ENCODE data around the gene ZNF20. TPM values are rescaled to one million over a fixed set of nuclear protein-coding genes. Genes with fewer than 3 reads are reported as not detected.
A peak's percentile ranks its signal among the peaks of the same experiment; 100 is the strongest.

The ZNF20 gene
- total RNA-seq = 9.0 TPM
- 2.1 TPM for polyA plus RNA-seq

DNA sequence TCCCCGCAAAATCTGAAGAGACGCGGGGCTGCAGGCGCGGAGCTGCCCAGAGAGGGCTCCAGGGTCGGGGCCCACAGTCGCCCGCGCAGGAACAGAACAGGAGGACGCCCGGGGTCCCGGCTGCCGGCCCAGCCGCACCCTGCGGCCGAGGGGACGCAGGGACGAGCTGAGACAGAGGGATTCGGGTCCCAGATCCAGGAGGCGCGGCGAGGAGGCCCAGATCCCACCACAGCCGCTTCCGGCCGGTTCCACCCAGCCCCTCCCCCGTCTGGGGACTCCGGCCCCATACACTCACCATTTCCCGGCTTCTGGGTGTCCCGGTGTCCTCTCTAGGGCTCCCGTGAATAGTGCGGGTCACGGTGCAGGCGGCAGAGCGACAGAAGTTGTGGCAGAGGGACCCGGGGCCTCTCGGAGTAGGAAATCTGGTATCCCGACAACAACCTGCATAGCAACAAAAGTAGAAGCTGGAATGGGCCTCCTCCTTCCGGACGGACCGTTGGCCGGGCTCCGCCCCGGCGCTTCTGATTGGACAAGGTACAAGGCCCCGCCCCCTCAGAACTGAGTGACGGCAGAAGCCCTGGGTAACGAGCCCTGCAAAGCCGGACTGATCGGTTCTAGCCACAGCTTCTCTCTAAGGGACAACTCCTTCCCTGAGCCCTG lies at the start of gene ZNF20:
TSS of gene ZNF20 (minus strand) at position 466 of the 660 bp plus-strand sequence. CDS start at position 298, 168 bp downstream.
- DNase-seq (ENCODE audit: extremely low spot score) = peak; percentile 90
- under 1% methylated on average over 49 of the region's 49 CpGs for WGBS

DNA sequence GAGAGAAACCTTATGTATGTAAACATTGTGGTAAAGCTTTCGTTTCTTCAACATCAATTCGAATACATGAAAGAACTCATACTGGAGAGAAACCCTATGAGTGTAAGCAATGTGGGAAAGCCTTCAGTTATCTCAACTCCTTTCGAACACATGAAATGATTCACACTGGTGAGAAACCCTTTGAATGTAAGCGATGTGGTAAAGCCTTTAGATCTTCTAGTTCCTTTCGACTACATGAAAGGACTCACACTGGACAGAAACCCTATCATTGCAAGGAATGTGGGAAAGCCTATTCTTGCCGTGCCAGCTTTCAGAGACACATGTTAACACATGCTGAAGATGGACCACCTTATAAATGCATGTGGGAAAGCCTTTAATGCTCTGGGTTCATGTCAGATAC lies 47.5 kb upstream of the ZNF20 start:
- H3K36me3 ChIP-seq (ENCODE audit: insufficient read depth) = peaks cover 13% of the 10 kb centered on the region
- H3K27ac ChIP-seq (ENCODE audit: low read depth) = no peak overlapping the region
- WGBS = over 99% methylated on average over 6 of the region's 6 CpGs
- no peak for DNase-seq (ENCODE audit: extremely low spot score)
- no peak overlapping the region for H3K4me3 ChIP-seq (ENCODE audit: low read depth, low read length)
- no peaks in the 10 kb centered on the region for H3K4me1 ChIP-seq (ENCODE audit: insufficient read depth)

More for the DNA sequence above, at the start of gene ZNF20:
- Histone ChIP-seq H3K36me3 (ENCODE audit: insufficient read depth) (peaks cover 4% of the 10 kb centered on the region), H3K27ac (ENCODE audit: low read depth) (peak within 1 kb of the TSS; percentile 84), H3K4me3 (ENCODE audit: low read depth, low read length) (peak within 1 kb of the TSS; percentile 77), H3K4me1 (ENCODE audit: insufficient read depth) (no peaks in the 10 kb centered on the region)

DNA sequence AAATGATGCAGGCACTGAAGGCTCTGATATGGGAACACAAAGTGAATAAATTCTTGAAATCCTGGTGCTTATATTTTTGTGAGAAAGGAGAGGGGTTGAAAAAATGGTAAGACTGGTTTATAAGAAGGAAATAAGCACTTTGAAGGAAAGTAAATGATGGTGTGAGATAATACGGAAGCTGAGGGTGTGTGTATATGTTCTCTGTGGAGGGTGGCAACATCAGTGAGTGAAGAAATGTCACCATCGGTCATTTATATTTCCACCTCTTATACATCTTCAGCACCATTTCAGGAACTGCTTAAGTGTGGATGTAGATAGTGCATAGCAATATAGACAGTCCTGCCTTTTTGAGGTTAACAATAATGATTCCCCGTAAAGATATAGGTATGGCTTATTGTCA lies 40.2 kb upstream of the ZNF20 start:
- Histone ChIP-seq H3K36me3 (ENCODE audit: insufficient read depth) (peaks cover 2% of the 10 kb centered on the region), H3K4me3 (ENCODE audit: low read depth, low read length) (no peak overlapping the region), H3K4me1 (ENCODE audit: insufficient read depth) (no peaks in the 10 kb centered on the region), H3K27ac (ENCODE audit: low read depth) (no peak overlapping the region)
- 92% methylated on average over 3 of the region's 3 CpGs for WGBS
- no peak for DNase-seq (ENCODE audit: extremely low spot score)

DNA sequence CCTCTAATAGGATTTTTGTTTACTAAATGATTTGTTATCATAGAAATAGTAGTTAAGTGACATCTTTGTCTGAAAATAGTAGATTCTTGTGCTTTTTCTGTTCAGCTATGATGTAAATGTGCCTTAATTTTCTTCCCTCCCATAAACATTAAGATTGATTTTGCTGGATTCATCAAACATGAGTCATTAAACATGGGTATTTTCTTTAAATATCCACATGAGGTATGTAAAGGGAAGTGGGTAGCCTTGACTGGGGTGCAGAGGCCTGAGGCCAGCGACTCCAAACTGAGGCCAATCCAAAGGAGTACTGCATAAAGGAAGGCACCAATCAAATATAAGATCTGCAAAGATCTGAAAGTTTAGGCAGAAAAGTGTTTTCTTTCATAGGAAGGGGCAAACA lies 26.5 kb upstream of the ZNF20 start:
- Histone ChIP-seq H3K4me1 (ENCODE audit: insufficient read depth) (no peaks in the 10 kb centered on the region), H3K27ac (ENCODE audit: low read depth) (peak overlapping the region; percentile 34), H3K4me3 (ENCODE audit: low read depth, low read length) (no peak overlapping the region), H3K36me3 (ENCODE audit: insufficient read depth) (peaks cover 7% of the 10 kb centered on the region)
- DNase-seq (ENCODE audit: extremely low spot score) = no peak
- WGBS = 79% methylated on average over 1 of the region's 1 CpG

DNA sequence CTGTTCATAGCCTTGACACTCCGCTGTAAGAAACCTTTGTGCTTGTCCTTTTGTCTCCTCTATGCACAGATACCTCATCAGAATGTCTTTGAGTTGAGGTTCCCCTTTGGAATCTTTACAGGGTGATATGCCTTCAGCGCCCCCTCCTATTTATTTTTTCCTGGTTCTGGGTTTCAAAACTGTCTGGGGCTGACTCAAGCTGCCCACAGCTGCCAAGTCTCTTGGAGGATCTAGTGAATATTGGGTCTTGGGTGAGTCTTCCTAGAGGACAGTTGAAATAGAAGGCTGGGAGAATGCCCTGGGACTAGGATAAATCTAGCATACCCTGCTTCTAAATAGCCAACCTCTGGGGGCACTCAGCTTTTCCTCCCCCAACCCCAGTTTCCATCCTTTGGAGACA lies 23.7 kb upstream of the ZNF20 start:
- Histone ChIP-seq H3K4me3 (ENCODE audit: low read depth, low read length) (peak overlapping the region; percentile 91), H3K36me3 (ENCODE audit: insufficient read depth) (no peaks in the 10 kb centered on the region), H3K27ac (ENCODE audit: low read depth) (no peak overlapping the region), H3K4me1 (ENCODE audit: insufficient read depth) (no peaks in the 10 kb centered on the region)
- WGBS = 8% methylated on average over 2 of the region's 2 CpGs
- no peak for DNase-seq (ENCODE audit: extremely low spot score)

DNA sequence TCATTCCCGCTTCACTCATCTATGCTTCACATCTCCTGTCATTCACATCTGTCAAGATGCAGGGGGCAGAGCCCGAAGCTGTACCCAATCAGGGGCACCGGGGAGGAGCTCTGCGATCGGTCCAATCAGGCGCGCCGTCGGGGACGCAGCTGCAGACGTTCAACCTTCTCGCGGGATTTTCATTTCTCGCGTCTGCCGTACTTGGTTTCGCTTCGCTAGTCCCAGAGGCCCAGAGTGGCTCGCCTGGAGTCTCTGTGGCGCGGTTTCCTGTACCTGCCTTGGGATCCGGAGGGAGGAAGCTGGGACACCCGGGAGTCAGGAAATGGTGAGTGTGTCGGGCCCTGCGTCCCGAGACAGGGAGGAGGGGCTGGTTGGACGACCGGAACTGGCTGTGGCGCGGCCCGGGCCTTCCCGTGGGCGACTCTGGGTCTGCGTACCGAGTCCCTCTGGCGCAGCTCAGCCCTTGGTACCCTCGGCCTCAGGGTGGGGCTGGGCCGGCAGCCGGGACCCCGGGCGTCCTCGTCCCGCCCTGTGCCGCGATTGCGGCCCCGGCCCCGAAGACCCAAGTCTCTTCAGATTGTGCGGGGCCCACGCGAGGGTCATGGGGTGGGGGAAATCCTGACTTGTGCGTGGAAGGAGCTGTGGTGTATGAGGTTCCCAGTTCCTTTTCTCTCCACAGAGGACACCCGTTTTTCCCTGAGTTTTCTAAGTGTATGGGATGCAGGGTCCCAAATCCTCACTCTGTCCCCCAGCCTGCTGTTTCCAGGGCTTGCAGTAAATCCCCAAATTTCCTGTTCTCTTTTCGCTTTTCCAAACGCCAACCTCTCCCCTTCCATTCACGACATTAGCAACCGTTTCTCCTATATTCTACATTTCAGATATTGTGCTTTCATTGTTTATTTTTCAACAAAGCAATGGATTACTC lies 23.0 kb upstream of the ZNF20 start, which contains the start of gene ZNF136:
TSS of gene ZNF136 (plus strand) at position 215 of the 925 bp plus-strand sequence. CDS start at position 323, 108 bp downstream.
- H3K4me3 ChIP-seq (ENCODE audit: low read depth, low read length) = peak within 1 kb of the TSS; percentile 91
- under 1% methylated on average over 57 of the region's 57 CpGs for WGBS
- no peaks in the 10 kb centered on the region for H3K4me1 ChIP-seq (ENCODE audit: insufficient read depth)
- peak; percentile 89 for DNase-seq (ENCODE audit: extremely low spot score)
- no peaks in the 10 kb centered on the region for H3K36me3 ChIP-seq (ENCODE audit: insufficient read depth)
- H3K27ac ChIP-seq (ENCODE audit: low read depth) = peak within 1 kb of the TSS; percentile 87

DNA sequence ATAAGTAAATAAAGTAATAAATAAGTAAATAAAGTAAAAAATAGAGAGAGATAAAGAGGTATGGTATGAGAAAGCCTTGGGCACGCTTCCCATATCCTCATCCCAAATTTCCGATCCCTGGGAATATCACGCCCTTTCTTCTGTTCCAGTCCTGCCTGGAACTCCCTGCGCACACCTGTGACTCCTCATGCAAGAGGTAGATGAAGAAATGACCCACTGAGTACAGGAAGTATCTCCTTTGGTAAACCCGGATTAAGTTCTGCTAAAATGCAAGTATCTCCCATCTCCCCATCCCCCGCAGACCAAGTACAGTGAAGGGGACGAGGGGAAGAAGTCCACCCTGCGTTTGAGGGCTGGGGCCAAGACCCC lies 22.3 kb upstream of the ZNF20 start:
- H3K4me3 ChIP-seq (ENCODE audit: low read depth, low read length) = peak overlapping the region; percentile 91
- H3K4me1 ChIP-seq (ENCODE audit: insufficient read depth) = no peaks in the 10 kb centered on the region
- no peak overlapping the region for H3K27ac ChIP-seq (ENCODE audit: low read depth)
- WGBS = 15% methylated on average over 8 of the region's 8 CpGs
- no peaks in the 10 kb centered on the region for H3K36me3 ChIP-seq (ENCODE audit: insufficient read depth)
- no peak for DNase-seq (ENCODE audit: extremely low spot score)

DNA sequence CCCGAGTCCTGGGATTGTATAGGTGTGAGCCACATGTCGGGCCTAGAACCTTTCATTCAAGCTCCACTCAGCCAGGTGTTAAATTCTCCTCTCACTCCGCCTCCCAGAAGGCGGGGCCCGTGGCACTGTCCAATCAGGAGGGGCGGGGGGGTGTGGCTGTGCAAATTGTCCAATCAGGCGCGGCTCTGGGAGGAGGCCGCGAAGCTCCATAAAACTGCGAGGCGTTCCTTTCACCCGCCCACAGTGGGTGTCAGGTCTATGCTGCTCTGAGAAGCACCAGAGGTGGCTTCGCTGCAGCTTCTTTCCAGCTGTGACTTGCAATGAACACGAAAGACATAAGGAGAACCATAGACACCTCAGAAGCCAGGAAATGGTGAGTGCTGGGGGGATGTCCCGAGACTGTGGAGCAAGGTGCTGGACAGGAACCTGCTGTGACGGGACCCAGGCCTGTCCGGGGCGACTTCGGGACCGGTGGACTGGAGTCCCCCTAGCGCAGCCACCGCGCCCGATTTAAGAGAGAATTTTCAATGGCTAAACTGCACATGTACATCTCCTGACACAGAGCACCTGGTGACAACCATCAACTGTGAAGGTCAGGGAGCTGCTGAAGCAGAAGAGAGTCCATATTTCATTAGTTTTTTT lies 19.7 kb upstream of the ZNF20 start:
- no peak for DNase-seq (ENCODE audit: extremely low spot score)
- WGBS = 92% methylated on average over 25 of the region's 25 CpGs

DNA sequence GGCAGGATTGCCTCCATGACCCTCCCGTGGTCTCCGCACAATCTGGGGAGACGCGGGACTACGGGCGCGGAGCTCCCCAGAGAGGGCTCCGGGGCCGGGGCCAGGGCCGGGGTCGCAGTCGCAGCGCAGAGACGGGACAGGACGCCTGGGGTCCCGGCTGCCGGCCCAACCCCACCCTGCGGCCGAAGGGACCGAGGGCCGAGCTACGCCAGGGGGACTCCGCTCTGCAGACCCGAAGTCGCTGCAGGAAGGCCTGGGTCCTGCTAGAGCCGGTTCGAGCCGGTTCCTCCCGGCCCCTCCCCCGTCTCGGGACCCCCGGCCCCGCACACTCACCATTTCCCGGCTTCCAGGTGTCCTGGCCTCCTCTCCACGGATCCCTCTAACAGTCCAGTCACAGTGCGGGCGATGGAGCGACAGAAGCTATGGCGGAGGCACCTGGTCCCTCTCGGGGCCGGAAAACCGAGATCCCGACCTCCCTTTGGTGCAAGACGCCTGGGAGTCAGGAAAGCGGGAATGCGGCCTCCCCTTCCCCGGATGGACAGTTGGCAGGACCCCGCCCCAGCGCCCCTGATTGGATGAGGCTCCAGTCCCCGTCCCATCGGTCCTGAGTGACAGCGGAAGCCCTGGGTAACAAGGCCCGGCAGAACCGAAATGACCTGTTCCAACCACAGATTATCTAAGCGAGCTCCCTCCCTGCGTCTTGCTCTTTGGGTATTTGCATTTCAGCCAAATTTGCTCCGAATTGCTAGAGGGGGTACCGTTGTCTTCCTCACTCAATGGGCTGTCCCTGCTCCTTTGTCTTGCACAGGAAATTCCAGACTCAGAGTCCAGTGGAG lies 16.3 kb upstream of the ZNF20 start, which contains the start of gene ZNF625:
TSS of gene ZNF625 (minus strand) at position 512 of the 836 bp plus-strand sequence. CDS start at position 336, 176 bp downstream.
- H3K36me3 ChIP-seq (ENCODE audit: insufficient read depth) = no peaks in the 10 kb centered on the region
- WGBS = under 1% methylated on average over 58 of the region's 58 CpGs

More for the DNA sequence above, 19.7 kb upstream of the ZNF20 start:
- H3K4me3 ChIP-seq (ENCODE audit: low read depth, low read length) = no peak overlapping the region
- no peaks in the 10 kb centered on the region for H3K4me1 ChIP-seq (ENCODE audit: insufficient read depth)
- no peak overlapping the region for H3K27ac ChIP-seq (ENCODE audit: low read depth)
- no peaks in the 10 kb centered on the region for H3K36me3 ChIP-seq (ENCODE audit: insufficient read depth)

DNA sequence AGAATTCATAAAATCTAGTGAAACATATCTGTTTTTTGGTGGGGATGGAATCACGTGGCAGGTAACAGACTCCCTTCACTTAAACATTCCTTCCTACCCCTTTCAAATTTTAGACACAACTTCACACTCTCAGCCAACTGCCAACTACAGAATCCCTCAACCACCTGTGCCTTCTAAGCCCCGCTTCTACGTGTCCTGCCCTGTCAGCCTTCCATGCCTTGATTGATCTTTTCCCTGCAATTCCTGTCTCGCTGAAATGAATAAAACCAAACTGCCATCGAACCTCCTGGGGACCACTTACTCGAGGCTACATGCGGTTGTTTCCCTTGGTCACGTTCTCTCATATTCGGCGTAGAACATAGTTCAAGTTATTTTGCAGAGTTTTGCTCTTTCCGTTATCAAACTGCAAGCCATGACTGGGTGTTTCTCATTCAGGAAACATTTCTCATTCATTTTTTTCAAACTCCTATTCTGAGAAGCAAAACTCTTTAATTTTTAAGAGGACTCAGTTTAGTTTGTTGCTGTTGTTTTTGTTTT lies 15.2 kb upstream of the ZNF20 start:
- Histone ChIP-seq H3K4me3 (ENCODE audit: low read depth, low read length) (peak overlapping the region; percentile 79), H3K36me3 (ENCODE audit: insufficient read depth) (no peaks in the 10 kb centered on the region), H3K4me1 (ENCODE audit: insufficient read depth) (no peaks in the 10 kb centered on the region), H3K27ac (ENCODE audit: low read depth) (no peak overlapping the region)
- WGBS = 16% methylated on average over 11 of the region's 11 CpGs
- no peak for DNase-seq (ENCODE audit: extremely low spot score)

More for the DNA sequence above, 16.3 kb upstream of the ZNF20 start, which contains the start of gene ZNF625:
- no peaks in the 10 kb centered on the region for H3K4me1 ChIP-seq (ENCODE audit: insufficient read depth)
- H3K27ac ChIP-seq (ENCODE audit: low read depth) = peak within 1 kb of the TSS; percentile 59
- peak; percentile 88 for DNase-seq (ENCODE audit: extremely low spot score)
- H3K4me3 ChIP-seq (ENCODE audit: low read depth, low read length) = peak within 1 kb of the TSS; percentile 79

DNA sequence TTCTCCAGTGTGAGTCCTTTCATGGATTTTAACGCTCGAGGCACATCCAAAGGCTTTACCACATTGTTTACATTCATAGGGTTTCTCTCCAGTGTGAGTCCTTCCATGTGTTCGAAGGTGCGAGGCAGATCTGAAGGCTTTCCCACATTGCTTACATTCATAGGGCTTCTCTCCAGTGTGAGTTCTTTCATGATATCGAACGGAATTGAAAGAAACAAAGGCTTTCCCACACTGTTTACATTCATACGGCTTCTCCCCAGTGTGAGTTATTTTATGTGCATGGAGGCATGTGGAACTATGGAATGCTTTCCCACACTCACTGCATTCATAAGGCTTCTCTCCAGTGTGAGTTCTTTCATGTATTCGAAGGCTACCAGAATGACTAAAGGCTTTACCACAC lies 5.2 kb upstream of the ZNF20 start:
- WGBS = 95% methylated on average over 8 of the region's 8 CpGs
- no peaks in the 10 kb centered on the region for H3K4me1 ChIP-seq (ENCODE audit: insufficient read depth)
- no peak for DNase-seq (ENCODE audit: extremely low spot score)
- peaks cover 7% of the 10 kb centered on the region for H3K36me3 ChIP-seq (ENCODE audit: insufficient read depth)
- H3K4me3 ChIP-seq (ENCODE audit: low read depth, low read length) = no peak overlapping the region
- no peak overlapping the region for H3K27ac ChIP-seq (ENCODE audit: low read depth)

DNA sequence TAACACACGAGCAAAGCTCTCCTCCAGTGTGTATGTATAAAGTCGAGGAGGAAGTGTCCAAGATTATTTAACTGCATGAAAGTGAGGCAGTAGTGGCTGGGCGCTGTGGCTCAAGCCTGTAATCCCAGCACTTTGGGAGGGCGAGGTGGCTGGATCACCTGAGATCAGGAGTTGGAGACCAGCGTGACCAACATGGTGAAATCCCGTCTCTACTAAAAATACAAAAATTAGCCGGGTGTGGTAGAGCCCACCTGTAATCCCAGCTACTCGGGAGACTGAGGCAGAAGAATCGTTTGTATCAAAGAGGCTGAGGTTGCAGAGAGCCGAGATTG lies 1.2 kb upstream of the ZNF20 start:
- DNase-seq (ENCODE audit: extremely low spot score) = no peak
- WGBS = 58% methylated on average over 10 of the region's 10 CpGs
- no peak overlapping the region for H3K27ac ChIP-seq (ENCODE audit: low read depth)
- no peak overlapping the region for H3K4me3 ChIP-seq (ENCODE audit: low read depth, low read length)
- H3K36me3 ChIP-seq (ENCODE audit: insufficient read depth) = peaks cover 7% of the 10 kb centered on the region
- no peaks in the 10 kb centered on the region for H3K4me1 ChIP-seq (ENCODE audit: insufficient read depth)
